Neural crest cell (in vitro differentiated cells): ENCODE data around the gene MRGPRX3. TPM values are rescaled to one million over a fixed set of nuclear protein-coding genes. Genes with fewer than 3 reads are reported as not detected.

ENCODE experiments used
- DNase-seq: peaks from one replicate; pipeline ENCODE4 v3.0.0; 2021; ENCODE audit warnings: low read depth, mixed read lengths, low spot score
- H3K27ac Mint-ChIP-seq: one replicate; pipeline ENCODE4 v1.8.0; 2021; ENCODE audit warnings: mild to moderate bottlenecking, mixed read lengths; ENCODE audit not compliant: unreplicated experiment
- H3K27me3 Mint-ChIP-seq: 2 replicates; pipeline ENCODE4 v1.8.0; 2021; ENCODE audit warnings: low read depth, mild to moderate bottlenecking, mixed read lengths
- H3K36me3 Mint-ChIP-seq: 2 replicates; pipeline ENCODE4 v1.8.0; 2021; ENCODE audit warnings: low read depth, mild to moderate bottlenecking, mixed read lengths
- H3K4me1 Mint-ChIP-seq: 2 replicates; pipeline ENCODE4 v1.8.0; 2021; ENCODE audit warnings: mixed read lengths
- H3K4me3 Mint-ChIP-seq: one replicate; pipeline ENCODE4 v1.8.0; 2021; ENCODE audit warnings: mild to moderate bottlenecking, mixed read lengths
- H3K9me3 Mint-ChIP-seq: 2 replicates; pipeline ENCODE4 v1.8.0; 2021; ENCODE audit warnings: mixed read lengths
- CTCF ChIP-seq: fragments of 200-600 bp; sonication (generic); conservative IDR thresholded peaks from 2 replicates; pipeline ENCODE4 v1.5.0; 2021; ENCODE audit warnings: antibody characterized with exemption, mild to moderate bottlenecking
- total RNA-seq: library from RNA; stranded (reverse); gene quantifications from 2 replicates; pipeline ENCODE4 v1.2.1, GENCODE V29; 2021

MRGPRX3 gene
- total RNA-seq, 1 donor from 2014 or later = 0.14 TPM

- DNase-seq = no peak
- H3K4me1 Mint-ChIP-seq = no peaks in the 10 kb centered on the region
- no peaks in the 10 kb centered on the region for H3K9me3 Mint-ChIP-seq
- no peaks in the 10 kb centered on the region for H3K36me3 Mint-ChIP-seq
- no peak for TF ChIP-seq CTCF
- no peak overlapping the region for H3K4me3 Mint-ChIP-seq
- H3K27me3 Mint-ChIP-seq = peaks cover 12% of the 10 kb centered on the region
- H3K27ac Mint-ChIP-seq = no peak overlapping the region
These were observed 7.8 kb downstream of the MRGPRX3 start for GRCh38 chr11:18140145-18140544.

GRCh38 chr11:18144243-18144642, 11.9 kb downstream of the MRGPRX3 start:
- Mint-ChIP-seq H3K27me3 (peaks cover 27% of the 10 kb centered on the region), H3K9me3 (no peaks in the 10 kb centered on the region), H3K36me3 (no peaks in the 10 kb centered on the region), H3K27ac (no peak overlapping the region), H3K4me1 (no peaks in the 10 kb centered on the region), H3K4me3 (no peak overlapping the region)
- TF ChIP-seq CTCF = no peak
- no peak for DNase-seq

- H3K27me3 Mint-ChIP-seq = peaks cover 29% of the 10 kb centered on the region
- no peaks in the 10 kb centered on the region for H3K9me3 Mint-ChIP-seq
- no peaks in the 10 kb centered on the region for H3K4me1 Mint-ChIP-seq
- peak; percentile 44 for TF ChIP-seq CTCF
- no peaks in the 10 kb centered on the region for H3K36me3 Mint-ChIP-seq
- DNase-seq = no peak
- no peak overlapping the region for H3K27ac Mint-ChIP-seq
- H3K4me3 Mint-ChIP-seq = no peak overlapping the region
These were observed 12.7 kb downstream of the MRGPRX3 start for GRCh38 chr11:18145025-18145424.

- Mint-ChIP-seq H3K36me3 (no peaks in the 10 kb centered on the region), H3K9me3 (no peaks in the 10 kb centered on the region), H3K27me3 (peaks cover 33% of the 10 kb centered on the region), H3K27ac (no peak overlapping the region), H3K4me1 (no peaks in the 10 kb centered on the region), H3K4me3 (no peak overlapping the region)
- no peak for DNase-seq
- TF ChIP-seq CTCF = no peak
These were observed 13.5 kb downstream of the MRGPRX3 start for GRCh38 chr11:18145837-18146236.

- no peak overlapping the region for H3K27ac Mint-ChIP-seq
- H3K36me3 Mint-ChIP-seq = peaks cover 2% of the 10 kb centered on the region
- no peak for TF ChIP-seq CTCF
- no peak for DNase-seq
- H3K4me1 Mint-ChIP-seq = no peaks in the 10 kb centered on the region
- peaks cover 3% of the 10 kb centered on the region for H3K9me3 Mint-ChIP-seq
- H3K27me3 Mint-ChIP-seq = peaks cover 40% of the 10 kb centered on the region
- no peak overlapping the region for H3K4me3 Mint-ChIP-seq
These were observed 19.2 kb downstream of the MRGPRX3 start for GRCh38 chr11:18151581-18151980.

- H3K9me3 Mint-ChIP-seq = peaks cover 9% of the 10 kb centered on the region
- TF ChIP-seq CTCF = no peak
- H3K27ac Mint-ChIP-seq = no peak overlapping the region
- H3K4me1 Mint-ChIP-seq = no peaks in the 10 kb centered on the region
- H3K4me3 Mint-ChIP-seq = no peak overlapping the region
- peaks cover 5% of the 10 kb centered on the region for H3K36me3 Mint-ChIP-seq
- peaks cover 41% of the 10 kb centered on the region for H3K27me3 Mint-ChIP-seq
- no peak for DNase-seq
These were observed 36.0 kb downstream of the MRGPRX3 start for GRCh38 chr11:18168372-18168771.
